HG03378 (cell line): ENCODE data around the gene ABCA3.

Source experiments
- ATAC-seq: cut with Tn5 transposase; IDR thresholded peaks from one replicate; pipeline ENCODE4 v1.9.1; 2021; ENCODE audit warnings: mild to moderate bottlenecking, moderate library complexity; ENCODE audit not compliant: unreplicated experiment

Gene ABCA3

GRCh38 chr16:2358811-2359210 is 18.3 kb upstream of the ABCA3 start:
- ATAC-seq = no peak

- ATAC-seq = no peak
Observed at GRCh38 chr16:2357331-2357730, 16.8 kb upstream of the ABCA3 start.

- no peak for ATAC-seq
Observed at GRCh38 chr16:2350500-2350899, 10.0 kb upstream of the ABCA3 start.

GRCh38 chr16:2343211-2343610 is 2.7 kb upstream of the ABCA3 start:
- no peak for ATAC-seq

DNA sequence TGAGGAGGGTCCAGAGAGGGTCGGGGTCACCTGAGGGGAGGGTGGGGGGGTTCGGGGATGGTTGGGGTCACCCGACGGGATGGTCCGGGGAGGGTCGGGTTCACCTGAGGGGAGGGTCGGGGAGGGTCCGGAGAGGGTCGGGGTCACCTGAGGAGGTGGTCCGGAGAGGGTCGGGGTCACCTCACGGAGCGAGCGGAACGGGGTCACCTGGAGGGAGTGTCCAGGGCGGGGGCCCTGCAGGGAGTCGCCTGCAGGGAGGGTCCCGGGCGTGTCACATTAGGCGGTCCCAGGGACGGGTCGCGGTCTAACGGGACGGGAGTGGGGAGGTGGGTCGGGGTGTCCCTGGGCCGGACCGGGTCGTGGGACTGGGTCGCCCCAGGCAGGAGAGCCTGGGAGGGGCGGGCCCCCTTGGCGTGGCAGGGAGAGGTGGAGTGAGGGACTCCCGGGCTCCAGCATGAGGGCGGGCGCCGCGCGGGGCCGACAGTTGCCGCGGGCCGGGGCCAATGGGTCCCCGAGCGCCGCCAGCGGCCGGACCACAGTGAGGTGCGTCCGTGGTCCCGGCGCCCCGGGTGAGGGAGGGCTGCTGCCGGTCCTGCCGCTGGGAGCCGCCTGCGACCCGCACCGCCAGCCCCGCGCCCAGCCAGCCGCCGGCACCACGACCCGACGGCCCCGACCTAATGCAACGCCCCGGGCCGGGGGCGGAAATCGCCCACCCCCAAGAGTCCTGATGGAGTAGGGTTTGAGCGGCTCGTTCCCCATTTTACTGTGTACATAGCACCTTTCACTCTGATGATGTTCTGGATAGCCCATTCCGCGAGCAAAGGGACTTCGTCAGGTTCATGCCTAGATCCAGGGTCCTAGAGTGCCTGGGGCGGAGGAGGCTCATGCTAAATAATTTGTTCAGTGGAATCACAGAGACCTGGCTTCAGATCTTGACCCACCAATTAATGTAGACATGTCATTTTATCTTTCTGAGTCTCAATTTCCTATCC is 1.2 kb upstream of the ABCA3 start:
- no peak for ATAC-seq

GRCh38 chr16:2339521-2340484 is 725 bp downstream of the ABCA3 start:
- ATAC-seq = peak; percentile 19

GRCh38 chr16:2337431-2338296 is 2.9 kb downstream of the ABCA3 start:
- no peak for ATAC-seq

GRCh38 chr16:2335286-2335895 is 5.1 kb downstream of the ABCA3 start:
- ATAC-seq = no peak

DNA sequence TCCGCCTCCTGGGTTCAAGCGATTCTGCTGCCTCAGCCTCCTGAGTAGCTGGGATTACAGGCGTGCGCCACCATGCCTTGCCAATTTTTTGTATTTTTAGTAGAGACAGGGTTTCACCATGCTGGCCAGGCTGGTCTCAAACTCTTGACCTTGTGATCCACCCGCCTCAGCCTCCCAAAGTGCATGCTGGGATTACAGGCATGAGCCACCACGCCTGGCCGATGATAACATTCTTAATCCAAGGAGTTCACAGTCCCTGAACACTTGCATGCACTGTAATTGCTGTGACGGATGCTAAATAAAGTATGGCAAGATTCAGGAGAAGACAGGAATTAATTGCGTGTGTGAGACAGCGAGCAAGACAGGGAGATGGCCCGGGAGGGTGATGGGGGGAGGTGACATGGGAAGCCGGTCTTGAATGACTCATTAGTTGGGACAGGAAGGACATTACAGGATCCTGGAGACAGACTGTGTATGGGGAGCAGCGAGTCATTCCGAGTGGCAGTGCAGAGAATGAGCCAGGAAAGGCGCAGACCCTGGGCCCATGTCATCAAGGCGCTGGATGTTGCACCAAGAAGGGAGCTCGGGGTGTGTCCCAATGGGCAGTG is 6.7 kb downstream of the ABCA3 start:
- ATAC-seq = no peak

- ATAC-seq = no peak
Observed at GRCh38 chr16:2333231-2333630, 7.3 kb downstream of the ABCA3 start.

DNA sequence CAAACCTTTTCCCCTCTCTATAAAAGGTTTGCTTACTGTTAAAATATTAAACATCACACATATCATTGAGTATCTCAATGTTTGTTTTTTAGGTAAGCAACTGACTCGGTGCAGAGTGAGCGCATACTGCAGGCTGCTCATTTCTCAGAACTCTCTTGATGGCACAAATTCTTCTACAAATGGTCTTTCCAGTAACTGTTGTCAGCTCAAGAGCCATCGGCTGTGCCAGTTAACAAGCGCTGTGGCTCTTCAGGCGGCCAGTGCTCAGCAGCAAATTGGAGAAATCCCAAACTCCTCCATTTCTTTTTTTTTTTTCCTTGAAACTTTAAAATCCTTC is 8.6 kb downstream of the ABCA3 start:
- ATAC-seq = no peak

DNA sequence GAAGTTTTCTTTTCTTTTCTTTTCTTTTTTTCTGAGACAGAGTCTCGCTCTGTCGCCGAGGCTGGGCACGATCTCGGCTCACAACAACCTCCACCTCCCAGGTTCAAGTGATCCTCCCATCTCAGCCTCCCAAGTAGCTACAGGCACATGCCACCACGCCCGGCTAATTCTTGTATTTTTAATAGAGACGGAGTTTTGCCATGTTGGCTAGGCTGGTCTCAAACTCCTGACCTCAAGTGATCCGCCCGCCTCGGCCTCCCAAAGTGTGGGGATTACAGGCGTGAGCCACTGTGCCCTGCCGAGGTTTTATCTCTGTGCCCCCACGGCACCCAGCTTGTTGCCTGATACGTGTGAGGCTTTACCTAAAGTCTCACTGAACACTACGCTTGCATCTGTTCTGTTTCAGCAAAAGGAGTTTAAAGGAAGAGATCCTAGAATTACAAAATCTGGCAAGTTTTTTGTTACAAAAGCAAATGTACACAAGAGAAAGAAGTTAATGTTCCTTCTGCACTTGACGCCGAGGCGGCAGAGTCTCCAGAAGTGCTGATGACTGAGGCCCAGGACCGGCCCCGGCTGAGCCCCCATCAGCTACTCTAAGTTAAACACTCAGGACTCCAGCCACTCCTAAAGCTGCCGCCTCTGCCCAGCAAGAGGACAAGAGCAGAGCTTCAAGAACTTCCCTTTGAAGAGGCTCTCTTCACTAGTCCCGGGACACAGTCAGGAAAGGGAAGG is 9.2 kb downstream of the ABCA3 start:
- no peak for ATAC-seq

DNA sequence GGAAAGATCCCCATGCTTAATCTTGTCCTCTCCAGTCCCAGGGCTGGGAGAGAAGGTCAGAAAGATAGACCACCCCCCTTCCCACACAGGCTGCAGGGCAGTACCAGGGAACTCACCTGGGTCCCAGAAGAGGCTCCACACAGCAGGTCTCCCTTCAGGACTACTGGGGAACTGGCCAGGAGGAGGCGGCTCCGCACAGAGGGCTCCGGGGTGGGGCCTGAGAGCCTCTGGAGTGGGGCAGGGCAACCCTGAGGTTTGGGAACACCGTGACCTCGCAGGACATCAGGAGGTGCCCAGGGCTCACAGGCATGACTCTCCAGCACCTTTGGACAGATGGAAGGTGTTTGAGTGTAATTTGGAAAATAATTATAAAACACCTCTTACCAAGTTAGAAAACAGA is 11.0 kb downstream of the ABCA3 start:
- no peak for ATAC-seq

GRCh38 chr16:2328428-2328827 is 12.1 kb downstream of the ABCA3 start:
- ATAC-seq = no peak

DNA sequence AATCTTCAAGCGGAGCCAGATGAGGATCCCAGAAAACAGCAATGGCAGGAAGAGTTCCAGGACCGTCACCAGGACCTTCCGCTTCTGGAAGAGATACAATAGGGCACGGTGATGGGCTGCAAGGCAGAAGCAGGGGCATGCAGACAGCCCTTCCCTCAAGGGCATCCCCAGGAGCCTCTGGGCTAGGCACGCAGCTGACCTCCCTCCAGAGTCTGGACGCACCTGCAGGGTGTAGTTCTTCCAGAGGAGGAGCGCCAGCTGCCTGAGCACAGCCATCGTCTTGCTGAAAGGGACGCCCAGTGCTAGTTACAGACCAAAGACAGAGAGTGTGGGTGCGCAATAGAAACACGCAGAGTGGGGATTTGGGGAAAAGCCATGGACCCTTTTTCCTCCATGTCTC is 14.3 kb downstream of the ABCA3 start:
- no peak for ATAC-seq

DNA sequence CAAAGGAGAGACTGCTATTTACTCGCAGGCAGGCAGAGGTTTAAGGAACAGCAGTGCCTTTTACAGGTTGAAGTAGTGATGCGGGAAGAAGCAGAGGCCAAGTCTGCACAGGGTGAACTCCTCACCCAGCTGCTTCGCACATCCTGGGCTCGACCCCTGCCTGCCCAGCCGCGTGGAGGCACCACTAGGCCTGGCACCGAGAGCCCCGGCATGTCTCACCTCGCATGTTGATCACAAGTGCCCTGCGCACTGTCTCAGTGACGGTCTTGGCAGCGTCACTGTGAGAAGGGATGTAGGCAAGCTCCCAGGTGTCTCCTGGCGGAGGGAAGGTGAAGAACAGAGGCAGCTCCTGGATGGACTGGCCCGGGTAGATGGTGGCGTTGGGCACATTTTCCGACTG is 14.7 kb downstream of the ABCA3 start:
- ATAC-seq = no peak

GRCh38 chr16:2325181-2325580 is 15.3 kb downstream of the ABCA3 start:
- ATAC-seq = no peak

DNA sequence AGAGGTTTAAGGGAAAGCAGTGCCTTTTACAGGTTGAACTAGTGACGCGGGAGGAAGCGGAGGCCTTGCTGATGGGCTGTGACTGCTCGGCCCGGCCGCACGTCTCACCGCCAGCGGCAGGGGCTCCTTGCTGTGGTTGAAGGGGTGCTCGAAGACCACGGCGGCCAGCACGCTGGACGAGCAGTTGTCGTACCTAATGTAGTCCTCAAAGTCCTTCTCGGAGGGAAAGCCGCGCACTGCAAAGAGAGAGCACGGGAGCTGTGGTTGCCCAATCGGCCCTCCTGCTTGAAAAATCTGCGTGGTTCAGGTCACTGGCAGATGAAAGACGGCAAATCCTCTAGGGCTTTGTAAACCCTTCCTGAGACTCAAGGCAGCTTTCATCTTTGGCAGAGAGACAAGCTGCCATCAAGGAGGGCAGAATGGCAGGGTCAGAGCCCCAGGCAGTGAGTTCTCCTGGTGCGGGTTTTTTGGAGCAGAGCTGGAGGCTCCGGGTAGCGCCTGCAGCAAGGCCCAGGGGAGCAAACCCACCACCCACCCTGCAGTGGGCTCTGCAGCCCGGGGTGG is 16.1 kb downstream of the ABCA3 start:
- no peak for ATAC-seq

- ATAC-seq = no peak
Observed at GRCh38 chr16:2323701-2324100, 16.8 kb downstream of the ABCA3 start.
